Progenitor cell of endocrine pancreas (in vitro differentiated cells): ENCODE measurements around the gene ADK. TPM values are rescaled to one million over a fixed set of nuclear protein-coding genes. Genes with fewer than 3 reads are reported as not detected.
"Not testable (repeated sequence)": the region's sequence is repeated elsewhere in the genome, so short reads cannot be mapped to it uniquely, and the experiment has no call there.

ENCODE experiments used
- DNase-seq: peaks from one replicate; pipeline ENCODE4 v3.0.0; 2021; ENCODE audit warnings: low spot score; ENCODE audit not compliant: unreplicated experiment
- H3K27ac Mint-ChIP-seq: 2 replicates; pipeline ENCODE4 v1.8.0; 2021; ENCODE audit warnings: mild to moderate bottlenecking, moderate library complexity, mixed read lengths
- H3K27me3 Mint-ChIP-seq: 2 replicates; pipeline ENCODE4 v1.8.0; 2021; ENCODE audit warnings: mixed read lengths
- H3K36me3 Mint-ChIP-seq: 2 replicates; pipeline ENCODE4 v1.8.0; 2022; ENCODE audit warnings: mixed read lengths; ENCODE audit not compliant: insufficient read depth
- H3K4me1 Mint-ChIP-seq: 2 replicates; pipeline ENCODE4 v1.8.0; 2021; ENCODE audit warnings: low read depth, mixed read lengths
- H3K4me3 Mint-ChIP-seq: 2 replicates; pipeline ENCODE4 v1.8.0; 2021; ENCODE audit warnings: low read depth, mild to moderate bottlenecking, moderate library complexity, mixed read lengths
- H3K9me3 Mint-ChIP-seq: 2 replicates; pipeline ENCODE4 v1.8.0; 2021; ENCODE audit warnings: low read depth, mixed read lengths
- total RNA-seq: library from RNA; stranded (reverse); gene quantifications from 2 replicates; pipeline ENCODE4 v1.2.1, GENCODE V29; 2021
- TF ChIP-seq, protein P1 (sequence below): fragments of 200-600 bp; sonication (generic); IDR thresholded peaks from one replicate; pipeline ENCODE4 v1.5.0; 2021; ENCODE audit warnings: antibody characterized with exemption, mild to moderate bottlenecking; ENCODE audit not compliant: unreplicated experiment

The ADK gene
- total RNA-seq, 1 donor from 2014 or later: 20.7 TPM

DNA sequence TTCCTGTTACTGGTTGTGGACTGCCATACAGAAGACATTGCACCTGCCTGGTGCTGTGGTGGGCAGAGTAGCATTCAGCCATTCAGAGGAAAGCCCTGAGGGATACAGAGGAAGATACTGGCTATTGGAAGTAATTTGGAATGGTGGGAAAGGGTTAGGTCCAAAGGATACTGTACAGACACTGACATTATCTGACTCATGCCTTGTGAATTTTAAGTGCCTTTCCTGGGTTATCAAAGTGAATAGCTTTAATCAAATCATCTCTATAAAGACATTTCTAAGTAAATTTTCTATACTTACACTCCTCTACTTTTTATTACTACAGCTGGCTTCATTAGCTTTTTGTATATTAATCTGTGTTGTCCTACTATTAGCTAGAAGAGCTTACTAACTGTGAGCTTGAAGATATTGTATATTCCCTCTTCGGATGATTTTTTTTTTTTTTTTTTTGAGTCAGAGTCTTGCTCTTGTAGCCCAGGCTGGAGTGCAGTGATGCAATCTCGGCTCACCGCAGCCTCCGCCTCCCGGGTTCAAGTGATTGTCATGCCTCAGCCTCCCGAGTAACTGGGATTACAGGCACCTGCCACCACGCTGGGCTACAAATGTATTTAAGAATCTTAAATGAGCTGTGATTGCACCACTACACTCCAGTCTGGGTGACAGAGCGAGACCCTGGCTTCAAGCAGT lies 186.5 kb downstream of the ADK start:
- H3K27ac Mint-ChIP-seq: no peak overlapping the region

DNA sequence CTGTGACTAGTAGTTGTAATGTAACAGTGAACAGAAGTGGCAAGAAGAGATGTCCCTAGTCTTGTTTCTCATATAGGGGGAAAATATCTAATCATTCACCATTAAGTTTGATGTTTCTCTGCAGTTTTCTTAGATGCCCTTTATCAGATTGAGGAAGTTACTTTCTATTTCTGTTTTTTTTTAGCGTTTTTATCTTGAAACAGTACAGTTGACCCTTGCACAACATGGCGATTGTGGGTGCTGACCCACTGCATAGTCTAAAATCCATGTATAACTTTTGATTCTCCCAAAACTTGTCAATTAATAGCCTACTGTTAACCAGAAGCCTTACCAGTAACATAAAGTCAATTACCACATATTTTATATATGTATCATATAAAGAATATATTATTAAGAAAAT lies 192.0 kb downstream of the ADK start:
- Mint-ChIP-seq H3K4me3 (no peak overlapping the region), H3K27ac (no peak overlapping the region), H3K36me3 (peaks cover 10% of the 10 kb centered on the region), H3K4me1 (peaks cover 9% of the 10 kb centered on the region), H3K27me3 (no peaks in the 10 kb centered on the region), H3K9me3 (peaks cover 13% of the 10 kb centered on the region)
- TF ChIP-seq, protein P1, sequence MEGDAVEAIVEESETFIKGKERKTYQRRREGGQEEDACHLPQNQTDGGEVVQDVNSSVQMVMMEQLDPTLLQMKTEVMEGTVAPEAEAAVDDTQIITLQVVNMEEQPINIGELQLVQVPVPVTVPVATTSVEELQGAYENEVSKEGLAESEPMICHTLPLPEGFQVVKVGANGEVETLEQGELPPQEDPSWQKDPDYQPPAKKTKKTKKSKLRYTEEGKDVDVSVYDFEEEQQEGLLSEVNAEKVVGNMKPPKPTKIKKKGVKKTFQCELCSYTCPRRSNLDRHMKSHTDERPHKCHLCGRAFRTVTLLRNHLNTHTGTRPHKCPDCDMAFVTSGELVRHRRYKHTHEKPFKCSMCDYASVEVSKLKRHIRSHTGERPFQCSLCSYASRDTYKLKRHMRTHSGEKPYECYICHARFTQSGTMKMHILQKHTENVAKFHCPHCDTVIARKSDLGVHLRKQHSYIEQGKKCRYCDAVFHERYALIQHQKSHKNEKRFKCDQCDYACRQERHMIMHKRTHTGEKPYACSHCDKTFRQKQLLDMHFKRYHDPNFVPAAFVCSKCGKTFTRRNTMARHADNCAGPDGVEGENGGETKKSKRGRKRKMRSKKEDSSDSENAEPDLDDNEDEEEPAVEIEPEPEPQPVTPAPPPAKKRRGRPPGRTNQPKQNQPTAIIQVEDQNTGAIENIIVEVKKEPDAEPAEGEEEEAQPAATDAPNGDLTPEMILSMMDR: no peak
- DNase-seq: no peak

More for the DNA sequence above, 186.5 kb downstream of the ADK start:
- H3K4me3 Mint-ChIP-seq: no peak overlapping the region
- peaks cover 8% of the 10 kb centered on the region for H3K9me3 Mint-ChIP-seq
- H3K36me3 Mint-ChIP-seq: peaks cover 2% of the 10 kb centered on the region
- no peaks in the 10 kb centered on the region for H3K27me3 Mint-ChIP-seq
- no peak for DNase-seq
- peaks cover 12% of the 10 kb centered on the region for H3K4me1 Mint-ChIP-seq
- TF ChIP-seq, protein P1: no peak

DNA sequence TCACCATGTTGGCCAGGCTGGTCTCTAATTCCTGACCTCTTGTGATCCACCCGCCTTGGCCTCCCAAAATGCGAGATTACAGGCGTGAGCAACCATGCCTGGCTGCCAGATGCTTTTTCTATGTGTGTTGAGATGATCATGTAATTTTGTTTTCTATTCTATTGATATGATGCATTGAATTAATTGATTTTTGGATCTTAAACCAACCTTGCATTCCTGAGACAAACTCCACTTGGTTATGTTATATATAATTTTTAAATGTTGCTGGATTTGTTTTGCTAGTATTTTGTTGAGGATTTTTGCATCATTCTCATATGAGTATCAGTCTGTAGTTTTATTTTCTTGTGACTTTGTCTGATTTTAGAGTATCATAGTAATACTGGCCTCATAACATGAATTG lies 192.8 kb downstream of the ADK start:
- Mint-ChIP-seq H3K27ac (no peak overlapping the region), H3K36me3 (peaks cover 17% of the 10 kb centered on the region), H3K4me1 (peaks cover 6% of the 10 kb centered on the region), H3K9me3 (peaks cover 17% of the 10 kb centered on the region), H3K4me3 (no peak overlapping the region), H3K27me3 (no peaks in the 10 kb centered on the region)
- no peak for DNase-seq
- TF ChIP-seq, protein P1: no peak

DNA sequence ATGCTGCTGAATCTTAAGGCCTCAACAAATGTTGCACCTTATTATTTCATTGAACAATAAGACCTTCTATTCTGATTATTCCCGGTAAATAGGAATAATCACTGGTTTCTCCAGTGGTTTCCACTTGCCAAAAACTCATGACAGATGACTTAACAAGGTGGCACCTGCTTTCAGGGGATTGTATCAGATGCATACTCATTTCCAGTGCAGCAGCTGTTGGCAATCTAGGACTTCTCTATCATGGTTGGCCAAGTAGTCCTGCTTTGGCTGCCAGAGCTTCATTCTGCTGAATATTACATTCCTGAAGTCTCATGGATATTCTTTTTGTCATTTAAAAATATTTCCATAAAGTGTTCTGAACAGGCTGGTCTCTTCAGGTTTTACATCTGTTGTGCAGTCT lies 193.3 kb downstream of the ADK start:
- H3K27me3 Mint-ChIP-seq: no peaks in the 10 kb centered on the region

DNA sequence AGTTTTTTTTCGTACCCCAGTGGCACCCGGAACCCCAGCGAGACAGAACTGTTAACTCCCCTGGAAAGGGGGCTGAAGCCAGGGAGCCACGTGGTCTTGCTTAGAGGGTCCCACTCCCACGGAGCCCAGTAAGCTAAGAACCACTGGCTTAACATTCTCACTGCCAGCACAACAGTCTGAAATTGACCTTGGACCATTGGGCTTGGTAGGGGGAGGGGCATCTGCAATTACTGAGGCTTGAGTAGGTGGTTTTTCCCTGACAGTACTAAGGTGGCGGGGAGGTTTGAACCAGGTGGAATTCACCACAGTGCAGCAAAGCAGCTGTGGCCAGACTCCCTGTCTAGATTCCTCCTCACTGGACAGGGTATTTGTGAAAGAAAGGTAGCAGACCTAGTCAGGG lies 196.5 kb downstream of the ADK start:
- no peaks in the 10 kb centered on the region for H3K27me3 Mint-ChIP-seq

More for the DNA sequence above, 193.3 kb downstream of the ADK start:
- H3K27ac Mint-ChIP-seq: no peak overlapping the region
- H3K9me3 Mint-ChIP-seq: peaks cover 19% of the 10 kb centered on the region
- no peak for DNase-seq
- peaks cover 17% of the 10 kb centered on the region for H3K36me3 Mint-ChIP-seq
- no peak overlapping the region for H3K4me3 Mint-ChIP-seq
- TF ChIP-seq, protein P1: no peak
- H3K4me1 Mint-ChIP-seq: peaks cover 6% of the 10 kb centered on the region

DNA sequence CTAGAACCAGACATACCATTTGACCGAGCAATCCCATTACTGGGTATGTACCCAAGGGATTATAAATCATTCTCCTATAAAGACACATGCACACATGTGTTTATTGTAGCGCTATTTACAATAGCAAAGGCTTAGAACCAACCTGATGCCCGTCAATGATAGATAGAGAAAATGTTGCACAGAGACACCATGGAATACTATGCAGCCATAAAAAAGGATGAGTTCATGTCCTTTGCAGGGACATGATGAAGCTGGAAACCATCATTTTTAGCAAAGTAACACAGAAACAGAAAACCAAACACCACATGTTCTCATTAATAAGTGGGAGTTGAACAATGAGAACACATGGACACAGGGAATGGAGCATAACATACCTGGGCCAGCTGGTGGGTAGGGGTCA lies 202.0 kb downstream of the ADK start:
- not testable (repeated sequence) for H3K4me3 Mint-ChIP-seq, DNase-seq, H3K27me3 Mint-ChIP-seq, H3K4me1 Mint-ChIP-seq, H3K36me3 Mint-ChIP-seq, H3K27ac Mint-ChIP-seq
- H3K9me3 Mint-ChIP-seq: peaks cover 17% of the 10 kb centered on the region

More for the DNA sequence above, 196.5 kb downstream of the ADK start:
- peaks cover 19% of the 10 kb centered on the region for H3K36me3 Mint-ChIP-seq
- H3K4me3 Mint-ChIP-seq: no peak overlapping the region
- peaks cover 1% of the 10 kb centered on the region for H3K4me1 Mint-ChIP-seq
- peaks cover 26% of the 10 kb centered on the region for H3K9me3 Mint-ChIP-seq
- H3K27ac Mint-ChIP-seq: no peak overlapping the region
- DNase-seq: no peak
- TF ChIP-seq, protein P1: no peak
